ENCODE results near the gene RAVER1. TPM values are rescaled to one million over a fixed set of nuclear protein-coding genes. Genes with fewer than 3 reads are reported as not detected.

Gene RAVER1
- total and polyA plus RNA-seq, 2 of the 13 experiments (the other 11 are each of a cell fraction or from before 2014, with no cell fraction given), result 3.6 to 7.9 TPM

- TF ChIP-seq MED13 (CRISPR knock-in tag; IDR thresholded peaks at IDR 0.05) (no peak), ZNF552 (CRISPR knock-in tag; IDR thresholded peaks at IDR 0.05; ENCODE audit: borderline replicate concordance) (no peak), POGK (CRISPR knock-in tag; conservative IDR thresholded peaks at IDR 0.05) (no peak), SCMH1 (CRISPR knock-in tag; IDR thresholded peaks at IDR 0.05; ENCODE audit: borderline replicate concordance) (no peak), MIER2 (CRISPR knock-in tag; IDR thresholded peaks at IDR 0.05) (no peak), ZNF232 (CRISPR knock-in tag; IDR thresholded peaks at IDR 0.05; ENCODE audit: borderline replicate concordance) (no peak; the same call in 1 of the 2 replicates), BCLAF1 (IDR thresholded peaks at IDR 0.05) (no peak), CCAR2 (optimal IDR thresholded peaks at IDR 0.05; ENCODE audit: low read depth, low read length) (no peak), MTERF4 (CRISPR knock-in tag; IDR thresholded peaks at IDR 0.05) (0 out of 2 replicates have a peak, but pooled peaks have one; percentile 32), TOE1 (CRISPR knock-in tag; IDR thresholded peaks at IDR 0.05) (no peak), NPAS2 (CRISPR knock-in tag; IDR thresholded peaks at IDR 0.05; ENCODE audit: borderline replicate concordance) (no peak), MAFG (CRISPR knock-in tag; IDR thresholded peaks at IDR 0.05) (no peak), LBX2 (CRISPR knock-in tag; IDR thresholded peaks at IDR 0.05; ENCODE audit: borderline replicate concordance) (no peak), SOX6 (IDR thresholded peaks at IDR 0.05) (no peak), SOX6 (CRISPR knock-in tag; IDR thresholded peaks at IDR 0.05) (peak; percentile 60), ZNF850 (CRISPR knock-in tag; conservative IDR thresholded peaks at IDR 0.05) (no peak), ZNF792 (CRISPR knock-in tag; IDR thresholded peaks at IDR 0.05) (no peak), GATA4 (IDR thresholded peaks at IDR 0.05; ENCODE audit: borderline replicate concordance, low read depth) (0 out of 2 replicates have a peak, but pooled peaks have one; percentile 53), SMAD3 (CRISPR knock-in tag; IDR thresholded peaks at IDR 0.05) (peak; percentile 24; the same call in 1 of the 2 replicates), PBX2 (CRISPR knock-in tag; IDR thresholded peaks at IDR 0.05) (no peak), AGO1 (IDR thresholded peaks at IDR 0.05; ENCODE audit: low read depth, low read length, poor library complexity, severe bottlenecking) (no peak), GATAD1 (CRISPR knock-in tag; IDR thresholded peaks at IDR 0.05) (peak; percentile 62), EP300 (IDR thresholded peaks at IDR 0.05; ENCODE audit: low read depth in 2 of 2, low read length in 2 of 2) (no peak), EP300 (CRISPR knock-in tag; IDR thresholded peaks at IDR 0.05; ENCODE audit: borderline replicate concordance) (no peak)
These were observed 1.4 kb upstream of the RAVER1 start (continued) for GRCh38 chr19:10334588-10335351.

All from HepG2 (cell line).